Motor neuron (in vitro differentiated cells): ENCODE data around the gene AP1G1. TPM values are rescaled to one million over a fixed set of nuclear protein-coding genes. Genes with fewer than 3 reads are reported as not detected.

Source experiments
- ATAC-seq, 8 experiments: fragments of 200-7000 bp; cut with Tn5 transposase; replicated peaks in 6 of 8; 2 replicates each; pipeline ENCODE4 v1.8.0; 2021; ENCODE audit warnings: mild to moderate bottlenecking in 8 of 8, moderate library complexity in 8 of 8
- H3K27ac ChIP-seq, 2 donors: fragments of 250-450 bp; sonication (Bioruptor Pico); 2 replicates each; pipeline ENCODE4 v1.9.0; 2021; ENCODE audit warnings: antibody characterized with exemption in 2 of 2, mild to moderate bottlenecking in 2 of 2, moderate library complexity in 1 of 2
- H3K4me1 ChIP-seq, 2 donors: fragments of 250-450 bp; sonication (Bioruptor Pico); replicated peaks in 1 of 2; 2 replicates each; pipeline ENCODE4 v1.6.1; 2021; ENCODE audit warnings: antibody characterized with exemption in 2 of 2, mild to moderate bottlenecking in 2 of 2, moderate library complexity in 1 of 2
- H3K4me3 ChIP-seq, 5 donors: fragments of 250-450 bp; sonication (Bioruptor Pico); 2 replicates each; pipeline ENCODE4 v1.9.0; 2021; ENCODE audit warnings: antibody characterized with exemption in 5 of 5, mild to moderate bottlenecking in 5 of 5, moderate library complexity in 4 of 5
- WGBS, 10 experiments: fragments of 450-650 bp; shearing (Covaris generic); methylation state at CpG; one replicate each; pipeline ENCODE4 v1.0.0; 2022; 5-methylcytosine and 5-hydroxymethylcytosine counted together
- in situ Hi-C, 9 experiments: fragments of 400-800 bp; cut with MboI; loops; one replicate each; pipeline ENCODE4 v1.15.0; 2021; ENCODE audit warnings: low sequenced_read_pairs in 9 of 9, low pct_unique_long_range_greater_than_20kb in 2 of 9; ENCODE audit not compliant: unreplicated experiment in 9 of 9
- total RNA-seq, 8 experiments: library from RNA; unstranded; fragments of 300-600 nt; gene quantifications; 2 replicates each; pipeline versions ENCODE4 v1.2.3 to v1.2.4, GENCODE V29; 2022

Gene AP1G1
- total RNA-seq, 8 experiments from 2014 or later, result 40.1 to 78.0 (median 63.4) TPM

DNA sequence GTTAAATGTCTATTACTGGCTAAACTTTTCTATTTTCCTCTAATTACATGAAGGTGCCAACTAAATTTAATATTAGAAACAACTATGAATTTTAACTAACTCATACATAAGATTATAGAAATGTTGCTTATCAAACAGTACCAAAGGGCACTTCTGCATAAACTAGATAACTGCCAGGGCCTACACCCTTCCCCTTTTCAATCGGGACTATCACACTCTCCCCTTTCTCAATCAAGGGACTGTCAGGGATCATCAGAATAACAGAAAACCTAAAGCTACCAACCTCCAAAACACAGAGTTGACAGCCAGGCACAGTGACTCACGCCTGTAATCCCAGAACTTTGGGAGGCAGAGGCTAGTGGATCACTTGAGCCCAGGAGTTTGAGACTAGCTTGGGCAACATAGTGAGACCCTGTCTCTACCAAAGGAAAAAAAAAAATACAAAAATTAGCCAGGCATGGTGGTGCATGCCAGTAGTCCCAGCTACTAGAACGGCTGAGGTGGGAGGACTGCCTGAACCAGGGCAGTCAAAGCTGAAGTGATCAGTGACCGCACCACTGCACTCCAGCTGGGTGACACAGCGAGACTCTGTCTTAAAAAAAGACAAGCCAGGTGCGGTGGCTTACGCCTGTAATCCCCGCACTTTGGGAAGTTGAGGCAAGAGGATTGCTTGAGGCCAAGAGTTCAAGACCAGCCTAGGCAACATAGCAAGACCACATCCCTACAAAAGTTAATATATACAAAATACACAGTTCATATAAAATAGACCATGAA, 80.9 kb downstream of the AP1G1 start:
- no peak for ATAC-seq
- no peak overlapping the region for H3K27ac ChIP-seq
- H3K4me3 ChIP-seq, result no peak overlapping the region
- H3K4me1 ChIP-seq, result no peaks in the 10 kb centered on the region
- in situ Hi-C loops, result no loop called here
- whole genome bisulfite sequencing, 10 experiments, result 0 to 100% (median 81%) methylated on average over 1 to 6 of the region's 8 CpGs; no CpG with 5 or more reads in 1 of the 10 experiments

DNA sequence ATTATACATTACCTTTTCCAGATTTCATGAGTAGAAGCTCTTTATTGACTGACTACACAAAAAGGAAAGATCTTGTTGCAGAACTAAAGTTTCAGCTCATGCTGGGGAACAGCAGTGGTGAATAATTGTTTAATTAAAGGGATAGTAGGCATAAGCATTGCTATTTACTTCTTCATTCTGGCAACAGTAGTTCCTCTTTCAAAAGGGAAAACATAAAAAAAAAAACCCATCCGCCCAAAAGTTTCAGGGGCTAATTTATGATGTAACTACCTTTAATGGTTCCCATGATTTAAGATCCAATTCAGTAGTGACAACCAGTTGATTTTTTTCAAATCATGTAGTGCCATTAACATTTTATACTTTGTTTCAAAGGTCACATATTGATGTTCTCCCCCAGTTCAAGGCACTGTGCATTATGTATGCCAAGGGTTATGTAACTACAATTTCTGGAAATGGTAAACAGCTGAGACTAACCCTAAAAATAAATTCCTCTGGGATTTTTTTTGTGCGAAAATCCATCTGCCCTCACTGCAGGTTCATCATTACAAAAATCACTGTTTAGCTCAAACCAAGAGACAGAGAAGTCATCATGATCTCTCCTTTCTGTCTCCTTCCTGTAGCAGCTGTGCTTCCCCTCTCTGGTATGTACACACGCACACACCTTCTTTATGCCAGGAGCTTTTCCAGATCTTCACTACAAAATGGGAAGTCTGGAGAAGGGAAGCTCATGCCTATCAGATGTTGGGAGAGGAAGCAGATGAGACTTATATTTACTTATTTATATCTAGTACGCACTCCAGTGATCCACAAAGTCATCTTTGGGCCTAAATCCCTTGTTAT, 81.9 kb downstream of the AP1G1 start:
- no peak for ATAC-seq

DNA sequence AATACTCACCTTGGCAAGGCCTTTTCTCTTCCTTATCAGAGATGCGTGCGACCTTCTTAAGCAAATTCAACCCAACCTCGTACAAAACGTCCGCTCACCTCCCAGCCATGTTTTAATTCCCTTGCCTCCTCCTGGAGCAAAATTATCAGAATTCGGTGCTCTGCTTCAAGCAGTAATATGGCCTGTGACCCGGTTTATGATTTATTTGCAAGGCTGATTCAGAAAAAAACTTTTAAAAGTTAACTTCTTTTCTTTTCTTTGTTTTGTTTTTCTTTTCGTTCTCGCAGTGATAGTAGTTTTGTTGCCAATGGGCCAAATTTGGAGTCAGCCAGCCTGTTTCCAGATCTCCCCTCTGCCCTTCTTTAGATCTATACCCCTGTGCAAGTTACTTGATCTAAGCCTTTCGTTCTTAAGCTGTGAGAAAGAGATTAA, 84.3 kb downstream of the AP1G1 start, which contains the start of gene PHLPP2:
TSS of gene PHLPP2 (minus strand) at position 382 of the 432 bp plus-strand sequence. CDS start 9,906 bp downstream, outside the sequence.
- 12 to 53% (median 37%) methylated on average over 5 to 9 of the region's 10 CpGs; no CpG with 5 or more reads in 2 of the 10 experiments for WGBS, 10 experiments
- peaks cover 5 to 11% of the 10 kb centered on the region in 2 donors for H3K4me1 ChIP-seq
- in situ Hi-C loops, result no loop called here
- peak within 1 kb of the TSS; percentile 64 to 90 (median 79) for H3K4me3 ChIP-seq
- H3K27ac ChIP-seq, result peak within 1 kb of the TSS; percentile 42 to 71
- no peak for ATAC-seq

More for the DNA sequence above, 81.9 kb downstream of the AP1G1 start:
- in situ Hi-C loops, result no loop called here
- H3K4me3 ChIP-seq, result no peak overlapping the region
- H3K27ac ChIP-seq, result no peak overlapping the region
- peaks cover 5 to 10% of the 10 kb centered on the region in 2 donors for H3K4me1 ChIP-seq
- 42 to 100% (median 73%) methylated on average over 1 to 4 of the region's 4 CpGs for WGBS, 10 experiments

DNA sequence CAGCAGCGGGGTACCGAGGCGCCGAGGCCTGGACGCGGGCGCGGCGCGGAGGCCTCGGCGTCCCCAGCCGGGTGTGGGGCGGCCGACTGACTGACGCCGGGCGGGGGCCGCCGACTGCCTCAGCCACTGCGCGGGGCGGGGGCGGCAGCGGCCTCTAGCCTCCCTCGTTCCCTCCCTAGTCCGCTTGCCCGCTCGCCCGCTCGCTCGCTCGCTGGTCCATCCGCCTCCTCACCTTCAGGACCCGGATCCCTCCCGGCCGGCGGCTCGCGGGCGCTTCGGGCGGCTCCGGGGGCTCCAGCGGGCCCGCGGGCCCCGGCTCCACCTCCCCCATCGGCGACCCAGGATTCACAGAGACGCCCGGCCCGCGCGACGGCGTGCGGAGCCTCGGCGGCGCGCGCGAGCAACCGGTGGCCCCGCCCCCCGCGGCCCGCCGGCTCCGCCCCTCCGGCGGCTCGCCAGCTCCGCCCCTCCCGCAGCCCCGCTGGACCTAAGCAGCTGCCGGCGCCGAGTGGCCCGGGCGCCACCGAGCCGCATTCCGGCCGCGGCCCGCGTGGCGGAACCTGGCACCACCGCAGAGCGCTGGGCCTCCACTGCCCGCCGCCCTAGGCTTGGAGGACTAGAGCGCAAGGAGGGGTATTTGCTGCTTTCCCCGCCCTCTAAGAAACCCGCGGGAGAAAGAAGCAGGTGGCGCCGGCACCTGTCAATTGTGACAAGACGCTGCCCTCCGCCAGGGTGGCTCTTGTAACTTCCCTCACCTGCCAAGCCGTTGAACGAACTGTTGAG, 84.9 kb downstream of the AP1G1 start:
- in situ Hi-C loops, result no loop called here

DNA sequence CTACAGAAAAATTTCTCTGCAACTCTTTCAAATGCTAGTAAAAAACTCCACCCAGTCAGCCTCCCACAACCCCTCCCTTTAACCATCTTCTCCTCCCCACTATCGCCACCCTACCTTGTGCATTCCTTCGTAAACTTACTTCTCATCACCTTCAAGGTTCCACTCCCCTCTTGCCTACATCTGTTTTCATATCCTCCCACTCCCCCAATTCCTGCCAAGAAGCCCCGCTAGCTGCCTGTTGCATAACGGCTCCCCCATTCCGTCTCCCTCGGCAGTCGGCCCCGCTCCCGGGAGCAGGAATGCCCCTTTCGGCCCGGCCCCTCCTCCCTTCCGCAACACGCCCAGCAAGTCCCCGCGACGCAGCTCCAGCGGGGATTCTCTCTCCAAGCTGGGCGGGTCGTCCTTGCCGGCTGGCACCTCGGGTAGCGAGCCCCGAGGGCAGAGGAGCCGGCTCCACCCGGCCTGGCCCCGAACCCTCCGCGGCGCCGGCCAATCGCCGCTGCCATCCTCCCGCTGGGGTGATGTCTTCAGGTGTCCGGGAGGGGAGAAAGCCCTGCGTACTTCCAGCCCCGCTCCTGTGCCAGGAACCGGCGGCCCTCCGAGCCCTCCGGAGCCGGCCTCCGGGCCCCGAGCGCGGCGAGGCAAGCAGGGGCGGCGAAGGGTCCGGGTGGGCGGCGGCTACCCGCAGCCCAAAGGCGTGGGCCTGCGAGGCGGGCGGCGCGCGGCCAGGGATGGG, 85.7 kb downstream of the AP1G1 start:
- peak overlapping the region; percentile 42 to 71 for H3K27ac ChIP-seq
- in situ Hi-C loops, result no loop called here
- ATAC-seq, result peak; percentile 44 to 79 (median 56)
- WGBS, 10 experiments, result 0 to 20% (median 0%) methylated on average over 1 to 4 of the region's 59 CpGs; no CpG with 5 or more reads in 6 of the 10 experiments
- H3K4me1 ChIP-seq, result peaks cover 5 to 11% of the 10 kb centered on the region in 2 donors
- peak overlapping the region; percentile 64 to 90 (median 79) for H3K4me3 ChIP-seq

More for the DNA sequence above, 84.9 kb downstream of the AP1G1 start:
- peak overlapping the region; percentile 42 to 71 for H3K27ac ChIP-seq
- 0 to 7% (median 0%) methylated on average over 2 to 8 of the region's 104 CpGs; no CpG with 5 or more reads in 7 of the 10 experiments for WGBS, 10 experiments
- ATAC-seq, result peak; percentile 74 to 89 (median 80)
- H3K4me1 ChIP-seq, result peaks cover 5 to 11% of the 10 kb centered on the region in 2 donors
- H3K4me3 ChIP-seq, result peak overlapping the region; percentile 64 to 90 (median 79)

DNA sequence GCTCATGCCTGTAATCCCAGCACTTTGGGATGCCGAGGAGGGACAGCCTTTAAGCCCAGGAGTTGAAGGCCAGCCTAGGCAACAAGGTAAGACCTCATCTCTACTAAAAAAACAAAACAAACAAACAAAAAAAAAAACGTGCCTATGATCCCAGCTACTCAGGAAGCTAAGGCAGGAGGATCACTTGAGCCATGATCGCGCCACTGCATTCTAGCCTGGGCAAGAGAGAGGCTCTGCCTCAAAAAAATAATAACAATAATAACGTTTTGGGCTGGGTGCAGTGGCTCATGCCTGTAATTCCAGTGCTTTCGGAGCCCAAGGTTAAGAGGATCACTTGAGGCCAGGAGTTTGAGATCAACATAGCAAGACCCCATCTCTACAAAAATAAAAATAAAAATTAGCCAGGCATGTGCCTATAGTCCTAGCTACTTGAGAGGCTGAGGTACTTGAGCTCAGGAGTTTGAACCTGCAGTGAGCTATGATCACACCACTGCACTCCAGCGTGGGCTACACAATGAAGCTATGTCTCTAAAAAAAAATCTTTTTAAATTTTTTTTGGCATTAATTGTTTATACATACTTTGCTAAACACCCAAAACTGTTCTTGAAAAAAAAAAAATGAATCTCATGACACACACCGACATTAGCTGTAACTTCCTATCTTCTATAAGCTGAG, 87.4 kb downstream of the AP1G1 start:
- Histone ChIP-seq H3K27ac (no peak overlapping the region), H3K4me1 (peaks cover 5 to 11% of the 10 kb centered on the region in 2 donors), H3K4me3 (no peak overlapping the region)
- ATAC-seq, result no peak
- in situ Hi-C loops, result no loop called here
- WGBS, 10 experiments, result 72 to 100% (median 83%) methylated on average over 1 to 8 of the region's 8 CpGs; no CpG with 5 or more reads in 1 of the 10 experiments

DNA sequence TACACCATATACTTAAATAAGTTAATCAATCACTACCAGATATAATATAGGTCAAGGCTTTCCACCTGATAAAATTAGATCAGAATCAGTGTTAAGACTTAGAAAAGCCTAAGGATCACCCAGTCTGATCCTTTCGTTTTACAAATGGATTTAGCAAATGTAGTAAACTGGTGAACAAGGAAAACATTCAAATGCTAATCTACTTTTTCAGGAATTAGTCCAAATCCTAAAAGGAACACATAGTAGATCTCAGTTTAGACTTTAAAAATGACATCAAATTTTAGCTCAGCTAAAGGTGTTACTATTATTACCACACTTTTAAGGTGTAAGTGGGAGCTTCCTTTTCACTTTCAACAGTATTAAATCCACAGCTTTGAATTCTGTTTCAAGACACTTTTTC, 96.1 kb downstream of the AP1G1 start:
- H3K4me3 ChIP-seq, result no peak overlapping the region
- no peak for ATAC-seq
- in situ Hi-C loops, result no loop called here

DNA sequence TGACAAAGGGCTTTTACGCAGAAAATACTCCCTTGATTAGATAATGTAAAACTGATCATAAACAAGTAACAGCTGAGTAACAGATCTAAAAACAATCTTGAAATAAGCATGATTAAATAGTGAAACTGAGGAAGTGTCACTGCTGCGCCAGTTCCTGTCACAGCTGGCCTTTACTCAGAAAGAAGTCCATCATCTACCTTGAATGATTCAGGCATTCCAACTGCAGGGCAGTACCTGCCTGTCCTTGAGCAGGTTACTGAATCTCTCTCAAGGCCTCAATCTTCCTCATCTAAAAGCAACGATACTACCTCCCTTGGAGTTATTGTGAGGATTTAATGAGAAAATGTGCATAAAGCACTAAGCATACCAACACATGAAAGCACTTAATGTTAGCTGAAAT, 96.8 kb downstream of the AP1G1 start:
- ATAC-seq, result no peak
- Histone ChIP-seq H3K4me3 (no peak overlapping the region), H3K27ac (no peak overlapping the region), H3K4me1 (no peaks in the 10 kb centered on the region)
- in situ Hi-C loops, result no loop called here
- 22 to 100% (median 86%) methylated on average over 1 to 3 of the region's 3 CpGs for WGBS, 10 experiments

More for the DNA sequence above, 96.1 kb downstream of the AP1G1 start:
- Histone ChIP-seq H3K27ac (no peak overlapping the region), H3K4me1 (no peaks in the 10 kb centered on the region)
- WGBS, 10 experiments, result 25 to 100% (median 50%) methylated on average over 1 of the region's 1 CpG; no CpG with 5 or more reads in 3 of the 10 experiments

DNA sequence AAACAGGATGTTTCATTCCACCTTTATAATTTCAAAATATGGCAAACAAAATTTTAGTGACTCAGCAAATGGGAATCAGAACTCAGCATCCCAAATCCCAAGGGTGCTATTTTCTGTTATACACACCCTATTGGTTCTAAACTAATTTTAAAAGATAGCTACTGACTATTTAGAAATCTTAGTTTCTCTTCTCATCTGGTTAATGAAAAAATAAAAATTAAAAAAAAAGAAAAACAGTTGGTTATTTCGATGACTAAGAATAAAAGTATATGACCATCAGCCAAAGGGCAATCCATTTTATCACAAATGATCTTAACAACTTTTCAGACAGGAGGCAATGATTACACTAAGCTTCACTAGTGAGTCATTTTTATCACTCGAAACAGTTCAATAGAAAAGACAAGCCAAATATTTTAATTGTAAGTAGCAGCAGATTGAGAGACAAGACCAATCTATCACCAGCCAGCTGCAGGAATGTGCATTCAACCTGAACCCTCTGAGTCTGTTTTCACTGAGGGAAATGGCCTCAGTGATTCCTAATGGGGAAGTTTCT, 99.3 kb downstream of the AP1G1 start:
- WGBS, 10 experiments, result 7 to 100% (median 80%) methylated on average over 1 to 2 of the region's 2 CpGs
- peak in 2 of 8 experiments; percentile 25 to 45 for ATAC-seq
- Histone ChIP-seq H3K27ac (no peak overlapping the region), H3K4me3 (no peak overlapping the region), H3K4me1 (no peaks in the 10 kb centered on the region)
- in situ Hi-C loops, result no loop called here

DNA sequence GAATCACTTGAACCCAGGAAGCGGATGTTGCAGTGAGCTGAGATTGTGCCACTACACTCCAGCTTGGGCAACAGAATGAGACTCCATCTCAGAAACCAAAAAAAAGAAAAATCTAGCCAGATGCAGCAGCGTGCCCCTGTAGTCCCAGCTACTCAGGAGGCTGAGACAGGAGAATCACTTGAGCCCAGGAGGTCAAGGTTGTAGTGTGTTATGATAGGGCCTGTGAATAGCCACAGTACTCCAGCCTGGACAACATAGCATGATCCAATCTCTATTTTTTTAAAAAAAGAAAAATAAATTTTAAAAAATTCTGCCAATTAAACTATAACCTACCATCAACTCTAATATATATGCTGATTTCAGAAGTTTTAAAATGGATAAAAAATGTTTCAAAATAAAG, 99.9 kb downstream of the AP1G1 start:
- in situ Hi-C loops, result no loop called here
- H3K27ac ChIP-seq, result no peak overlapping the region
- no peak for ATAC-seq
- 78 to 100% (median 100%) methylated on average over 1 to 2 of the region's 2 CpGs; no CpG with 5 or more reads in 2 of the 10 experiments for WGBS, 10 experiments
- H3K4me3 ChIP-seq, result no peak overlapping the region
- H3K4me1 ChIP-seq, result no peaks in the 10 kb centered on the region

DNA sequence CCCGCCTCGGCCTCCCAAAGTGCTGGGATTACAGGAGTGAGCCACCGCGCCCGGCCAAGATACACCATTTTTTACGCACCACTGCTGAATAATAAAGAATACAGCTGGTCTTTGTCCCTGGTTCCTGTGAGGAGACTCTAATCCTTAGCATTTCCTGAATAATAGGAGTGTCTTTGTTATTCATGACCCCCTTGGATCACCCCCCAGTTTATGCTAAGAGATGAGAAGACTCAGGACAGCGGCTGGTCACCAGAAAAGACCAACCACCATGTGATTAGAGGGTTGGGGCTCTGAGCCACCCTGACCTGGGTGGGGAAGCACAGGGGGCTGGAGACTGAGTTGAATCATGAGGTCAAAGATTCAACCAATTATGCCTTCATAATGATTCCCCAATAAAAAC, 101.4 kb downstream of the AP1G1 start:
- no peaks in the 10 kb centered on the region for H3K4me1 ChIP-seq
- H3K4me3 ChIP-seq, result no peak overlapping the region
- ATAC-seq, result peak in 1 of 8 experiments; percentile 18
- in situ Hi-C loops, result no loop called here
- no peak overlapping the region for H3K27ac ChIP-seq
- 34 to 100% methylated on average over 1 to 3 of the region's 7 CpGs; no CpG with 5 or more reads in 8 of the 10 experiments for WGBS, 10 experiments
